Measurements from ENCODE around the gene ZNF775. TPM values are rescaled to one million over a fixed set of nuclear protein-coding genes. Genes with fewer than 3 reads are reported as not detected.

ZNF775 gene
- polyA plus RNA-seq, 4 donors = 1.1 to 6.5 (median 2.5) TPM

- FAIRE-seq (no peak), DNase-seq (peak; percentile 74 to 87)
- WGBS, 3 donors = 0 to 1% (median 0%) methylated on average over 31 to 58 of the region's 58 CpGs
- Histone ChIP-seq H3K9me3 (ENCODE audit: control insufficient read depth in 2 of 2, insufficient read depth in 1 of 2, low read depth in 1 of 2, low read length in 1 of 2) (no peaks in the 10 kb centered on the region), H3K4me3 (ENCODE audit: low read depth in 1 of 3, low read length in 3 of 3) (peak overlapping the region; percentile 76 to 89 (median 86)), H3K27ac (ENCODE audit: low read depth in 1 of 3, low read length in 2 of 3) (peak overlapping the region; percentile 88 to 98 (median 97)), H3K36me3 (ENCODE audit: control insufficient read depth in 3 of 3, insufficient read depth in 2 of 3, low read depth in 1 of 3, low read length in 3 of 3) (peaks cover 0 to 47% (median 16%) of the 10 kb centered on the region in 3 donors), H3K4me1 (ENCODE audit: control insufficient read depth in 3 of 3, insufficient read depth in 2 of 3, low read depth in 1 of 3, low read length in 2 of 3) (peaks cover 0 to 49% (median 10%) of the 10 kb centered on the region in 3 donors), H3K27me3 (ENCODE audit: control insufficient read depth in 3 of 3, insufficient read depth in 3 of 3, low read length in 3 of 3) (no peaks in the 10 kb centered on the region)
These were observed 10.0 kb upstream of the ZNF775 start for GRCh38 chr7:150368884-150369747.

GRCh38 chr7:150369748-150370501, 9.2 kb upstream of the ZNF775 start:
- Histone ChIP-seq H3K4me3 (ENCODE audit: low read depth in 1 of 3, low read length in 3 of 3) (peak overlapping the region; percentile 76 to 89 (median 86)), H3K4me1 (ENCODE audit: control insufficient read depth in 3 of 3, insufficient read depth in 2 of 3, low read depth in 1 of 3, low read length in 2 of 3) (peaks cover 0 to 55% (median 10%) of the 10 kb centered on the region in 3 donors), H3K27me3 (ENCODE audit: control insufficient read depth in 3 of 3, insufficient read depth in 3 of 3, low read length in 3 of 3) (no peaks in the 10 kb centered on the region), H3K9me3 (ENCODE audit: control insufficient read depth in 2 of 2, insufficient read depth in 1 of 2, low read depth in 1 of 2, low read length in 1 of 2) (no peaks in the 10 kb centered on the region), H3K36me3 (ENCODE audit: control insufficient read depth in 3 of 3, insufficient read depth in 2 of 3, low read depth in 1 of 3, low read length in 3 of 3) (peaks cover 0 to 53% (median 16%) of the 10 kb centered on the region in 3 donors), H3K27ac (ENCODE audit: low read depth in 1 of 3, low read length in 2 of 3) (peak overlapping the region; percentile 88 to 98 (median 97))
- FAIRE-seq (no peak), DNase-seq (peak in 1 of 2 donors; percentile 52)
- WGBS, 3 donors = 11 to 34% (median 24%) methylated on average over 22 to 23 of the region's 23 CpGs

DNA sequence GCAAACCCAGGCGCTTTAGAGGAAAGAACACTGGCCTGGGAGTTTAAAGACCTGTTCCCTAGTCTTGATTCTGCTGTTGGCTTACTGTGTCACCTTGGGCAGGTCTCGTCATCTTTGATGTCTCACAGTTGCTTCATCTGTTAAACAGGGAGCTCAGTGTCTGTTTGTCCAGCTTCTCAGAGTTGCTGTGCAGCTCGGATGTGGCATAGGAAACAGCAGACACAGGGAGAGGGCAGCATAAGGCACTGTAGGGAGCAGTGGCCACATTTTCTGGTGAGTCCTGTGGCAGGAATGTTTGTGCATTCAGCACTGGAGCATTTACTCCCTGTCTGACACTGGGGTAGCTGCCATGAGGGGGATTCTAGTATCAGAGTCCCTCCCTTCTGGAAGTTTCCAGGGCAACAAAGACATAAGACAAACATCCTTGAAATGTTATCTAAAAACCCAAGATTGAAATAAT, 8.5 kb upstream of the ZNF775 start:
- H3K27me3 ChIP-seq (ENCODE audit: control insufficient read depth in 3 of 3, insufficient read depth in 3 of 3, low read length in 3 of 3) = no peaks in the 10 kb centered on the region
- peaks cover 0 to 55% (median 11%) of the 10 kb centered on the region in 3 donors for H3K4me1 ChIP-seq (ENCODE audit: control insufficient read depth in 3 of 3, insufficient read depth in 2 of 3, low read depth in 1 of 3, low read length in 2 of 3)
- no peaks in the 10 kb centered on the region for H3K9me3 ChIP-seq (ENCODE audit: control insufficient read depth in 2 of 2, insufficient read depth in 1 of 2, low read depth in 1 of 2, low read length in 1 of 2)
- H3K36me3 ChIP-seq (ENCODE audit: control insufficient read depth in 3 of 3, insufficient read depth in 2 of 3, low read depth in 1 of 3, low read length in 3 of 3) = peaks cover 0 to 55% (median 16%) of the 10 kb centered on the region in 3 donors
- WGBS, 3 donors = 20 to 66% (median 43%) methylated on average over 3 of the region's 3 CpGs
- peak overlapping the region; percentile 0 to 98 (median 97) for H3K27ac ChIP-seq (ENCODE audit: low read depth in 1 of 3, low read length in 2 of 3)
- peak overlapping the region in 2 of 3 donors; percentile 86 to 89 for H3K4me3 ChIP-seq (ENCODE audit: low read depth in 1 of 3, low read length in 3 of 3)
- FAIRE-seq (no peak), DNase-seq (no peak)

GRCh38 chr7:150371131-150371995, 7.8 kb upstream of the ZNF775 start:
- Histone ChIP-seq H3K4me3 (ENCODE audit: low read depth in 1 of 3, low read length in 3 of 3) (peak overlapping the region in 1 of 3 donors; percentile 2), H3K4me1 (ENCODE audit: control insufficient read depth in 3 of 3, insufficient read depth in 2 of 3, low read depth in 1 of 3, low read length in 2 of 3) (peaks cover 2 to 57% (median 12%) of the 10 kb centered on the region in 3 donors)

DNA sequence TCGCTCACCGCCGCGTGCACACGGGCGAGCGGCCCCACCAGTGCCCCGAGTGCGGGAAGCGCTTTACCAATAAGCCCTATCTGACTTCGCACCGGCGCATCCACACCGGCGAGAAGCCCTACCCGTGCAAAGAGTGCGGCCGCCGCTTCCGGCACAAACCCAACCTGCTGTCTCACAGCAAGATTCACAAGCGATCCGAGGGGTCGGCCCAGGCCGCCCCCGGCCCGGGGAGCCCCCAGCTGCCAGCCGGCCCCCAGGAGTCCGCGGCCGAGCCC, 7.2 kb upstream of the ZNF775 start:
- WGBS, 3 donors = 37 to 88% (median 55%) methylated on average over 30 of the region's 30 CpGs
- FAIRE-seq = no peak
- H3K9me3 ChIP-seq (ENCODE audit: control insufficient read depth in 2 of 2, insufficient read depth in 1 of 2, low read depth in 1 of 2, low read length in 1 of 2) = no peaks in the 10 kb centered on the region
- H3K27ac ChIP-seq (ENCODE audit: low read depth in 1 of 3, low read length in 2 of 3) = no peak overlapping the region
- H3K27me3 ChIP-seq (ENCODE audit: control insufficient read depth in 3 of 3, insufficient read depth in 3 of 3, low read length in 3 of 3) = no peaks in the 10 kb centered on the region
- H3K36me3 ChIP-seq (ENCODE audit: control insufficient read depth in 3 of 3, insufficient read depth in 2 of 3, low read depth in 1 of 3, low read length in 3 of 3) = peaks cover 0 to 61% (median 20%) of the 10 kb centered on the region in 3 donors
- H3K4me3 ChIP-seq (ENCODE audit: low read depth in 1 of 3, low read length in 3 of 3) = peak overlapping the region in 1 of 3 donors; percentile 30
- peaks cover 5 to 61% (median 12%) of the 10 kb centered on the region in 3 donors for H3K4me1 ChIP-seq (ENCODE audit: control insufficient read depth in 3 of 3, insufficient read depth in 2 of 3, low read depth in 1 of 3, low read length in 2 of 3)
- no peak for DNase-seq

More at GRCh38 chr7:150371131-150371995, 7.8 kb upstream of the ZNF775 start:
- WGBS, 3 donors = 30 to 81% (median 40%) methylated on average over 46 to 48 of the region's 48 CpGs
- Histone ChIP-seq H3K27me3 (ENCODE audit: control insufficient read depth in 3 of 3, insufficient read depth in 3 of 3, low read length in 3 of 3) (no peaks in the 10 kb centered on the region), H3K9me3 (ENCODE audit: control insufficient read depth in 2 of 2, insufficient read depth in 1 of 2, low read depth in 1 of 2, low read length in 1 of 2) (no peaks in the 10 kb centered on the region), H3K36me3 (ENCODE audit: control insufficient read depth in 3 of 3, insufficient read depth in 2 of 3, low read depth in 1 of 3, low read length in 3 of 3) (peaks cover 0 to 56% (median 20%) of the 10 kb centered on the region in 3 donors), H3K27ac (ENCODE audit: low read depth in 1 of 3, low read length in 2 of 3) (peak overlapping the region; percentile 0 to 98 (median 97))
- no peak for DNase-seq
- FAIRE-seq = no peak

GRCh38 chr7:150372271-150373048, 6.7 kb upstream of the ZNF775 start:
- H3K4me1 ChIP-seq (ENCODE audit: control insufficient read depth in 3 of 3, insufficient read depth in 2 of 3, low read depth in 1 of 3, low read length in 2 of 3) = peaks cover 5 to 63% (median 12%) of the 10 kb centered on the region in 3 donors
- peak overlapping the region in 2 of 3 donors; percentile 12 to 30 for H3K4me3 ChIP-seq (ENCODE audit: low read depth in 1 of 3, low read length in 3 of 3)
- 35 to 77% (median 44%) methylated on average over 70 to 79 of the region's 79 CpGs for WGBS, 3 donors
- H3K9me3 ChIP-seq (ENCODE audit: control insufficient read depth in 2 of 2, insufficient read depth in 1 of 2, low read depth in 1 of 2, low read length in 1 of 2) = no peaks in the 10 kb centered on the region
- DNase-seq = peak in 1 of 2 donors; percentile 52
- peaks cover 0 to 61% (median 20%) of the 10 kb centered on the region in 3 donors for H3K36me3 ChIP-seq (ENCODE audit: control insufficient read depth in 3 of 3, insufficient read depth in 2 of 3, low read depth in 1 of 3, low read length in 3 of 3)
- FAIRE-seq = no peak
- peak overlapping the region in 2 of 3 donors; percentile 21 to 41 for H3K27ac ChIP-seq (ENCODE audit: low read depth in 1 of 3, low read length in 2 of 3)
- H3K27me3 ChIP-seq (ENCODE audit: control insufficient read depth in 3 of 3, insufficient read depth in 3 of 3, low read length in 3 of 3) = no peaks in the 10 kb centered on the region

GRCh38 chr7:150373049-150373801, 5.9 kb upstream of the ZNF775 start:
- 17 to 61% (median 38%) methylated on average over 21 of the region's 21 CpGs for WGBS, 3 donors
- Histone ChIP-seq H3K36me3 (ENCODE audit: control insufficient read depth in 3 of 3, insufficient read depth in 2 of 3, low read depth in 1 of 3, low read length in 3 of 3) (peaks cover 0 to 61% (median 20%) of the 10 kb centered on the region in 3 donors), H3K4me3 (ENCODE audit: low read depth in 1 of 3, low read length in 3 of 3) (peak overlapping the region in 1 of 3 donors; percentile 30), H3K9me3 (ENCODE audit: control insufficient read depth in 2 of 2, insufficient read depth in 1 of 2, low read depth in 1 of 2, low read length in 1 of 2) (no peaks in the 10 kb centered on the region), H3K4me1 (ENCODE audit: control insufficient read depth in 3 of 3, insufficient read depth in 2 of 3, low read depth in 1 of 3, low read length in 2 of 3) (peaks cover 5 to 64% (median 15%) of the 10 kb centered on the region in 3 donors), H3K27ac (ENCODE audit: low read depth in 1 of 3, low read length in 2 of 3) (peak overlapping the region; percentile 14 to 41 (median 21)), H3K27me3 (ENCODE audit: control insufficient read depth in 3 of 3, insufficient read depth in 3 of 3, low read length in 3 of 3) (no peaks in the 10 kb centered on the region)
- peak; percentile 46 to 57 for DNase-seq
- FAIRE-seq = no peak
